ENCODE results near the gene DIP2C.
"Not testable (repeated sequence)": the region's sequence is repeated elsewhere in the genome, so short reads cannot be mapped to it uniquely, and the experiment has no call there.

The DIP2C gene

GRCh38 chr10:590721-591120 lies 98.7 kb downstream of the DIP2C start:
- no peak for DNase-seq

GRCh38 chr10:589961-590680 lies 99.3 kb downstream of the DIP2C start:
- DNase-seq: no peak

GRCh38 chr10:588246-589165 lies 101.0 kb downstream of the DIP2C start:
- DNase-seq: no peak

- DNase-seq: no peak
Observed at GRCh38 chr10:586716-587115, 102.8 kb downstream of the DIP2C start.

- DNase-seq: no peak
Observed at GRCh38 chr10:586151-586550, 103.3 kb downstream of the DIP2C start.

- DNase-seq: no peak
Observed at GRCh38 chr10:585502-585901, 104.0 kb downstream of the DIP2C start.

- not testable (repeated sequence) for DNase-seq
Observed at GRCh38 chr10:584497-585290, 104.8 kb downstream of the DIP2C start.

GRCh38 chr10:583433-583832 lies 106.0 kb downstream of the DIP2C start:
- no peak for DNase-seq

GRCh38 chr10:581776-582330 lies 107.6 kb downstream of the DIP2C start:
- no peak for DNase-seq

- DNase-seq: no peak
Observed at GRCh38 chr10:580778-581177, 108.7 kb downstream of the DIP2C start.

GRCh38 chr10:576130-576465 lies 113.4 kb downstream of the DIP2C start:
- DNase-seq: no peak

- no peak for DNase-seq
Observed at GRCh38 chr10:575402-576129, 113.9 kb downstream of the DIP2C start.

GRCh38 chr10:572696-573095 lies 116.8 kb downstream of the DIP2C start:
- no peak for DNase-seq

GRCh38 chr10:571688-572451 lies 117.6 kb downstream of the DIP2C start:
- DNase-seq: no peak

- DNase-seq: no peak
Observed at GRCh38 chr10:571166-571565, 118.3 kb downstream of the DIP2C start.

GRCh38 chr10:570628-571163 lies 118.8 kb downstream of the DIP2C start:
- DNase-seq: no peak

GRCh38 chr10:569961-570627 lies 119.4 kb downstream of the DIP2C start:
- DNase-seq: no peak

- no peak for DNase-seq
Observed at GRCh38 chr10:568848-569247, 120.6 kb downstream of the DIP2C start.

- DNase-seq: no peak
Observed at GRCh38 chr10:567869-568268, 121.6 kb downstream of the DIP2C start.

- no peak for DNase-seq
Observed at GRCh38 chr10:566241-566885, 123.1 kb downstream of the DIP2C start.
